ENCODE measurements around the gene SDE2.
"Not testable (repeated sequence)": the region's sequence is repeated elsewhere in the genome, so short reads cannot be mapped to it uniquely, and the experiment has no call there.

The SDE2 gene

GRCh38 chr1:225990705-225991464 lies 8.3 kb downstream of the SDE2 start:
- Histone ChIP-seq H3K9ac (ENCODE audit: low read length) (no peak overlapping the region), H3K27ac (ENCODE audit: low read depth, low read length) (no peak overlapping the region), H3K4me3 (ENCODE audit: low read depth in 1 of 2, low read length in 2 of 2) (no peak overlapping the region), H3K4me1 (ENCODE audit: insufficient read depth, low read length) (no peaks in the 10 kb centered on the region), H3K9me3 (ENCODE audit: low read length) (no peaks in the 10 kb centered on the region), H3K36me3 (ENCODE audit: insufficient read depth, low read length) (peaks cover 74% of the 10 kb centered on the region), H3K27me3 (ENCODE audit: control insufficient read depth in 1 of 2, insufficient read depth in 2 of 2, low read length in 2 of 2) (no peaks in the 10 kb centered on the region)

GRCh38 chr1:225987491-225988316 lies 11.4 kb downstream of the SDE2 start:
- Histone ChIP-seq H3K4me3 (ENCODE audit: low read depth in 1 of 2, low read length in 2 of 2) (no peak overlapping the region), H3K27ac (ENCODE audit: low read depth, low read length) (no peak overlapping the region), H3K4me1 (ENCODE audit: insufficient read depth, low read length) (no peaks in the 10 kb centered on the region), H3K9me3 (ENCODE audit: low read length) (no peaks in the 10 kb centered on the region), H3K27me3 (ENCODE audit: control insufficient read depth in 1 of 2, insufficient read depth in 2 of 2, low read length in 2 of 2) (no peaks in the 10 kb centered on the region), H3K36me3 (ENCODE audit: insufficient read depth, low read length) (peaks cover 77% of the 10 kb centered on the region), H3K9ac (ENCODE audit: low read length) (no peak overlapping the region)

- H3K27ac ChIP-seq (ENCODE audit: low read depth, low read length) = no peak overlapping the region
- no peaks in the 10 kb centered on the region for H3K9me3 ChIP-seq (ENCODE audit: low read length)
- H3K9ac ChIP-seq (ENCODE audit: low read length) = no peak overlapping the region
- peaks cover 53% of the 10 kb centered on the region for H3K36me3 ChIP-seq (ENCODE audit: insufficient read depth, low read length)
- H3K27me3 ChIP-seq (ENCODE audit: control insufficient read depth in 1 of 2, insufficient read depth in 2 of 2, low read length in 2 of 2) = no peaks in the 10 kb centered on the region
- H3K4me3 ChIP-seq (ENCODE audit: low read depth in 1 of 2, low read length in 2 of 2) = no peak overlapping the region
- no peaks in the 10 kb centered on the region for H3K4me1 ChIP-seq (ENCODE audit: insufficient read depth, low read length)
Measured at GRCh38 chr1:225981714-225982113, 17.4 kb downstream of the SDE2 start.

GRCh38 chr1:225980005-225980836 lies 18.9 kb downstream of the SDE2 start:
- no peaks in the 10 kb centered on the region for H3K9me3 ChIP-seq (ENCODE audit: low read length)
- H3K9ac ChIP-seq (ENCODE audit: low read length) = no peak overlapping the region
- no peaks in the 10 kb centered on the region for H3K27me3 ChIP-seq (ENCODE audit: control insufficient read depth in 1 of 2, insufficient read depth in 2 of 2, low read length in 2 of 2)
- no peak overlapping the region for H3K4me3 ChIP-seq (ENCODE audit: low read depth in 1 of 2, low read length in 2 of 2)
- peaks cover 43% of the 10 kb centered on the region for H3K36me3 ChIP-seq (ENCODE audit: insufficient read depth, low read length)
- peaks cover 4% of the 10 kb centered on the region for H3K4me1 ChIP-seq (ENCODE audit: insufficient read depth, low read length)
- H3K27ac ChIP-seq (ENCODE audit: low read depth, low read length) = no peak overlapping the region

GRCh38 chr1:225979421-225979820 lies 19.7 kb downstream of the SDE2 start:
- Histone ChIP-seq H3K9ac (ENCODE audit: low read length) (no peak overlapping the region), H3K27me3 (ENCODE audit: control insufficient read depth in 1 of 2, insufficient read depth in 2 of 2, low read length in 2 of 2) (no peaks in the 10 kb centered on the region), H3K27ac (ENCODE audit: low read depth, low read length) (no peak overlapping the region), H3K36me3 (ENCODE audit: insufficient read depth, low read length) (peaks cover 37% of the 10 kb centered on the region), H3K9me3 (ENCODE audit: low read length) (no peaks in the 10 kb centered on the region), H3K4me3 (ENCODE audit: low read depth in 1 of 2, low read length in 2 of 2) (no peak overlapping the region), H3K4me1 (ENCODE audit: insufficient read depth, low read length) (peaks cover 4% of the 10 kb centered on the region)

GRCh38 chr1:225977937-225978748 lies 21.0 kb downstream of the SDE2 start:
- H3K9me3 ChIP-seq (ENCODE audit: low read length) = no peaks in the 10 kb centered on the region
- peaks cover 4% of the 10 kb centered on the region for H3K4me1 ChIP-seq (ENCODE audit: insufficient read depth, low read length)
- no peak overlapping the region for H3K27ac ChIP-seq (ENCODE audit: low read depth, low read length)
- H3K9ac ChIP-seq (ENCODE audit: low read length) = no peak overlapping the region
- H3K36me3 ChIP-seq (ENCODE audit: insufficient read depth, low read length) = peaks cover 27% of the 10 kb centered on the region
- H3K27me3 ChIP-seq (ENCODE audit: control insufficient read depth in 1 of 2, insufficient read depth in 2 of 2, low read length in 2 of 2) = no peaks in the 10 kb centered on the region
- H3K4me3 ChIP-seq (ENCODE audit: low read depth in 1 of 2, low read length in 2 of 2) = no peak overlapping the region

GRCh38 chr1:225975146-225975545 lies 24.0 kb downstream of the SDE2 start:
- not testable (repeated sequence) for H3K27ac ChIP-seq (ENCODE audit: low read depth, low read length); H3K9ac ChIP-seq (ENCODE audit: low read length); H3K27me3 ChIP-seq (ENCODE audit: control insufficient read depth in 1 of 2, insufficient read depth in 2 of 2, low read length in 2 of 2); H3K4me3 ChIP-seq (ENCODE audit: low read depth in 1 of 2, low read length in 2 of 2); H3K36me3 ChIP-seq (ENCODE audit: insufficient read depth, low read length); H3K4me1 ChIP-seq (ENCODE audit: insufficient read depth, low read length); H3K9me3 ChIP-seq (ENCODE audit: low read length)

GRCh38 chr1:225974454-225974853 lies 24.7 kb downstream of the SDE2 start:
- H3K36me3 ChIP-seq (ENCODE audit: insufficient read depth, low read length) = peaks cover 1% of the 10 kb centered on the region
- H3K9ac ChIP-seq (ENCODE audit: low read length) = no peak overlapping the region
- no peak overlapping the region for H3K4me3 ChIP-seq (ENCODE audit: low read depth in 1 of 2, low read length in 2 of 2)
- H3K9me3 ChIP-seq (ENCODE audit: low read length) = no peaks in the 10 kb centered on the region
- H3K4me1 ChIP-seq (ENCODE audit: insufficient read depth, low read length) = peaks cover 4% of the 10 kb centered on the region
- H3K27me3 ChIP-seq (ENCODE audit: control insufficient read depth in 1 of 2, insufficient read depth in 2 of 2, low read length in 2 of 2) = no peaks in the 10 kb centered on the region
- no peak overlapping the region for H3K27ac ChIP-seq (ENCODE audit: low read depth, low read length)

GRCh38 chr1:225973158-225973557 lies 26.0 kb downstream of the SDE2 start:
- Histone ChIP-seq H3K4me1 (ENCODE audit: insufficient read depth, low read length) (peaks cover 4% of the 10 kb centered on the region), H3K27me3 (ENCODE audit: control insufficient read depth in 1 of 2, insufficient read depth in 2 of 2, low read length in 2 of 2) (no peaks in the 10 kb centered on the region), H3K9ac (ENCODE audit: low read length) (no peak overlapping the region), H3K9me3 (ENCODE audit: low read length) (no peaks in the 10 kb centered on the region), H3K4me3 (ENCODE audit: low read depth in 1 of 2, low read length in 2 of 2) (no peak overlapping the region), H3K36me3 (ENCODE audit: insufficient read depth, low read length) (no peaks in the 10 kb centered on the region), H3K27ac (ENCODE audit: low read depth, low read length) (no peak overlapping the region)

- no peak overlapping the region for H3K9ac ChIP-seq (ENCODE audit: low read length)
- H3K27ac ChIP-seq (ENCODE audit: low read depth, low read length) = no peak overlapping the region
Measured at GRCh38 chr1:225972344-225973152, 26.6 kb downstream of the SDE2 start.

More at GRCh38 chr1:225972344-225973152, 26.6 kb downstream of the SDE2 start:
- peaks cover 4% of the 10 kb centered on the region for H3K4me1 ChIP-seq (ENCODE audit: insufficient read depth, low read length)
- no peaks in the 10 kb centered on the region for H3K9me3 ChIP-seq (ENCODE audit: low read length)
- H3K27me3 ChIP-seq (ENCODE audit: control insufficient read depth in 1 of 2, insufficient read depth in 2 of 2, low read length in 2 of 2) = no peaks in the 10 kb centered on the region
- H3K4me3 ChIP-seq (ENCODE audit: low read depth in 1 of 2, low read length in 2 of 2) = no peak overlapping the region
- H3K36me3 ChIP-seq (ENCODE audit: insufficient read depth, low read length) = no peaks in the 10 kb centered on the region
